ENCODE measurements around the gene RPL13A. TPM values are rescaled to one million over a fixed set of nuclear protein-coding genes. Genes with fewer than 3 reads are reported as not detected.

RPL13A gene
- total and polyA plus RNA-seq, 8 donors, result 1,924 to 4,076 (median 3,551) TPM

GRCh38 chr19:49488046-49488862 lies 846 bp downstream of the RPL13A start:
- no peak for DNase-seq
- H3K27me3 ChIP-seq, result no peaks in the 10 kb centered on the region
- H3K4me1 ChIP-seq, result peaks cover 19 to 40% of the 10 kb centered on the region in 2 donors
- no peak for ATAC-seq
- H3K27ac ChIP-seq, result peak overlapping the region; percentile 79 to 93
- H3K4me3 ChIP-seq, result peak overlapping the region; percentile 93 to 96
- TF ChIP-seq CTCF (IDR thresholded peaks at IDR 0.05), result no peak
- H3K36me3 ChIP-seq, result peaks cover 0 to 50% of the 10 kb centered on the region in 2 donors
- no peaks in the 10 kb centered on the region for H3K9me3 ChIP-seq
- intact Hi-C loops (cut with DNase I), result no loop called here

- no peak for ATAC-seq
- intact Hi-C loops (cut with DNase I), result no loop called here
- H3K4me1 ChIP-seq, result peaks cover 19 to 40% of the 10 kb centered on the region in 2 donors
These were observed 1.6 kb downstream of the RPL13A start for GRCh38 chr19:49488863-49489537.

GRCh38 chr19:49489601-49490167 lies 2.3 kb downstream of the RPL13A start:
- ATAC-seq (no peak), DNase-seq (no peak)
- no peak for TF ChIP-seq CTCF (IDR thresholded peaks at IDR 0.05)
- Histone ChIP-seq H3K27me3 (no peaks in the 10 kb centered on the region), H3K36me3 (peaks cover 0 to 52% of the 10 kb centered on the region in 2 donors), H3K4me3 (peak overlapping the region in 1 of 2 donors; percentile 96), H3K9me3 (no peaks in the 10 kb centered on the region), H3K27ac (peak overlapping the region; percentile 19 to 93), H3K4me1 (peaks cover 19 to 40% of the 10 kb centered on the region in 2 donors)
- intact Hi-C loops (cut with DNase I), result no loop called here

More at GRCh38 chr19:49488863-49489537, 1.6 kb downstream of the RPL13A start:
- Histone ChIP-seq H3K27ac (peak overlapping the region; percentile 0 to 93), H3K27me3 (no peaks in the 10 kb centered on the region), H3K4me3 (peak overlapping the region; percentile 93 to 96), H3K36me3 (peaks cover 0 to 52% of the 10 kb centered on the region in 2 donors), H3K9me3 (no peaks in the 10 kb centered on the region)
- TF ChIP-seq CTCF (IDR thresholded peaks at IDR 0.05), result no peak
- DNase-seq, result no peak

- no peak for TF ChIP-seq CTCF (IDR thresholded peaks at IDR 0.05)
- ATAC-seq (no peak), DNase-seq (no peak)
- Histone ChIP-seq H3K9me3 (no peaks in the 10 kb centered on the region), H3K27ac (peak overlapping the region; percentile 19 to 55), H3K4me3 (peak overlapping the region in 1 of 2 donors; percentile 96), H3K36me3 (peaks cover 0 to 52% of the 10 kb centered on the region in 2 donors), H3K4me1 (peaks cover 19 to 40% of the 10 kb centered on the region in 2 donors), H3K27me3 (no peaks in the 10 kb centered on the region)
- intact Hi-C loops (cut with DNase I), result no loop called here
These were observed 3.0 kb downstream of the RPL13A start for GRCh38 chr19:49490287-49491029.
